GM18909 (cell line): ENCODE measurements around the gene PLEKHG4B.

Experiments
- ATAC-seq: cut with Tn5 transposase; IDR thresholded peaks from one replicate; pipeline ENCODE4 v1.9.1; 2021; ENCODE audit warnings: mild to moderate bottlenecking; ENCODE audit not compliant: unreplicated experiment, poor library complexity

PLEKHG4B gene

DNA sequence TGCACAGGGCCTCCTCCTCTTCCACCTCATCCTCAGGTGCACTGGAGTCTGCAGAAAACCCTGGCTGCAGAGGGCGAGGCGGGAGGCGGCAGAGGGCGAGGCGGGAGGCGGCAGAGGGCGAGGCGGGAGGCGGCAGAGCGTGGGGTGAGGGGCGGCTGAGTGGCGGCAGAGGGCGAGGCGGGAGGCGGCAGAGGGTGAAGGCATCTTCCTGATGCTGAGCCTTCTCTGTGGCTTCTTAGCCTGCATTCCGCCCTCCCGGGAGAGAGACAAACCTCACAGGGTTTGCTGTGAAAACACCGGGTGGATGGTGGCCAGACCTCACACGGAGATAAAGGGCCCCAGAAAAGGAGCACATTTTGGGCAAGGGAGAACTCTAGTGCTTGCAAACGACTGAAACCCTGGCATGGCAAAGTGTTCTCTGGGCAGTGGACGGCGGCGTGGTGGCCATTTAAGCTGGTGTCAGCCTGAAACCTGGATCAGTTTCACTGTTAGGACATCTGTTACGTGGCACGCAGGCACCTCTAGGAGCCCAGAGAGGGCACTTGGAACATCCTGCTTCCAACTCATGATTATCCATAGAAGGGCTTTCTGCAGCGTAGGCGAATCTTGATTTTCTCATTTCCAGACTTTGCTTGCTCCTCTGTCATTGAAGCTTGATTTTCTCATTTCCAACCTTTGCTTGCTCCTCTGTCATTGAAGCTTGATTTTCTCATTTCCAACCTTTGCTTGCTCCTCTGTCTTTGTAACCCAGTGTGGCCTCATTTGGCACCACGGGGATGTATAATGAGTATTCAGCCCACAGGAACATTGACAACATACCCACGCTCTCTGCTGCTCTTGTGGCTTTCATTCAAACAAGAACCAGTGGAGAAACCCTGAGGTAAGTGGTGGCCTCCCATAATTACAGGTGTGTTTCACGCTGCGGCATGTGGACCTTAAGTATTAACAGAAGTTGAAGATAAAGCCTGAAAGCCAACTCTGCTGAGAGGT is 16.3 kb upstream of the PLEKHG4B start:
- ATAC-seq = no peak

DNA sequence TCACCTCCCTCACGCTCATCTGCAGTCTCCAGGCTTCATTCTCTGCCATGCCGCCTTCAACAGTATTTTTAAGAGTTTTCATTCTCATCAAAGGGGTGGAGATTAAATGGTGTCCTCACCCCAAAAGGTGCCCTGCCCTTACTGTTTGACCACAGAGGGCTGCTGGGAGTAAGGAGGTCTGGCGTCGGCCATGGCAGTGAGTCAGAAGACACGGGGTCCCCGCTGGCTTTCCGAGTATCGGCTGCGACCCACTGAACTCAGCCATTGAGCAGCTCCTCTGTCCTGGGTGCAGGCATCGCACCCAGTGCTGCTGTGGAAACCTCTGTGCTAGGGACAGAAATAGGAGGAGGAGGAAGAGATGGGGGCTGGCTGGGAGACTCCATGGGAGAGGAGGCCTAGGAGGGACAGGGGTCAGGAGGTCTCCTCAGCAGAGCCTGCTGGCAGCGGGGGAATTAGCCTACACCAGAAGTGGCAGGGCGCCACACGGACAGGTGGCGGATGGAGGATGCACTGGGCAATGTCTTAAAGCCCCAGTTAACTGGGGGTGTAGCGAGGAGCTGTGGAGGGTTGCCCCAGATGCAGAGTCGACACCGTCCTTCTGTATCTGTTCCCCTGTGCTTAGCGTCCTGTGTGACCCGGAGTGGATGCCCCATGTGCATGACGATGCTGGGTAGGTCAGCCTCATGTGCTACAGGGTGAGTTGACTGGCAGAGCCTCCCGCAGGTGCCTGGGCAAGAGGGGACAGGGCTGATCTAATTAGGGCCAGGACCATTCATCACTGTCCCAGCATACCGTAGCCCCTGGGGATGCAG is 15.4 kb upstream of the PLEKHG4B start:
- ATAC-seq = no peak

DNA sequence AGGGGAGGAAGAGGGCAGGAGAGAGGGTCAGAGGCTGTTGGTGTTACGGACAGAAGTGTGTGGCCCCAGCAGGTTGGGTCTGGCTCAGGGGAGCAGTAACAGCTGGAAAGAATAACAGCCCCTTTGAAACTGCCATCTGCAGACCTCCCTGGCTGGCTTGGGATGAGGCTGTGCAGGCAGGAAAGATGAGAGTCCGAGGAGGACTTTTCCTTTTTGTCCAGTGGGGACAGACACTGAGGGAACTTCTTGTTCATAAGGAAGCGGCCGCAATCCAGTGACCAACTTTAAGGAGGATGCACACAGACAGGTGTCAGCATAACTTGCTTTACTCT is 14.8 kb upstream of the PLEKHG4B start:
- no peak for ATAC-seq

DNA sequence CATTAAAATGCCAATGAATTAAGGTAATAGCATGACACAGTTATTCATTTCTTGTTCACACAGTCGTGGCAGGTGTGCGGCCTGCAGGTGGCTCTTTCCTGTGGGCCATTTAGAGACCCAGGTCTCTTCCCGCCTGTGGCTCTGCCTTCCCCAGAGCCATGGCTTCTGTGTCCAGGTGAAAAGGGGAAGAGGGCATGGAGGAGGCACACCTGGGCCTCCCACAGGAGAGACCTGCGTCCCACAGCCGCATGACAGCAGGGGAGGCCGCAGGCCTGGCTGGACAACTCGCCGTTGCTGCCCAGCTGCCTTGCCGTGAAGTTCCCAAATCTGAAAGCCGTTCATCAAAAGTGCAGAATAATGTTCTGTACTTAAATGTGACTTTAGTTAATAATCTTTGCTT is 14.4 kb upstream of the PLEKHG4B start:
- no peak for ATAC-seq

DNA sequence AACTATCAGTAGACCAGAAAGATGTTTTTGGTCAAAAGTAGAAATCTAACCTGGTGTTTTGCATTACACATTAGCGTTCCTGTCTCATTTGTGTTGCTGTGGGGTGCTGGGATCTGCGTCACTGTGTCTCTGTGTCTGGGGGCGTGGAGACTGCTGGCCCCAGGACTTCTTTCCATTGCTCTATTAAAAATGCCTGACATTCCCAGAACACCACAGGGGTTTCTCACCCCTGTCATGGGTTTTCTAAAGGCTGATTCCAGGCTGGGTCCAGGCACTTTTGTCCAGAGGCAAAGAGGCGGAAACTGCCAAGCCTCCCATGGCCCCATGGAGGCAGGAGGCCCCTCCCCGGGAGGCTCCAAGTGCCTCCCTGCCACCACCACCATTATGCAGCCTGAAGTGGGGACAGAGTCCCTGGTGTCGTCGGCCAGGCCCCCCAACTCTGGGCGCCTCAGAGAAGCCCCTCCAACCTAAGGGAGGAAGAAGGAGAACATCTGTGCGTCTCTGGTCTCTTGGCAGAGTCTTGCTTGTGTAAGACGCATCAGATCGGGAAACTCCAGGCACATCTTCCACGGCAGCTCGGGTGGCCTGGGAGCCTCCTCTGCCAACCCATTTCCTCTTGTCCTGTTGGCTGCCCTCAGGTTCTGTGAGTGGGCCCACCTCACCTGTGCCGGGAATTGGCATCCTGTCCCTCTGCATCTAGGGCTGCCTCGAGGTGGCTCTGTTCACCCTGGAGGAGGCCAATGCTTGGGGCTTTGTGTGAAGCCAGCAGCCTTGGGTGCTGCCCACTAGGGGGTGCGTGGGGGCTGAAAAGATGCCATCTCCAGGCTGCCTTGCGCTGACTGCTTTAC is 13.8 kb upstream of the PLEKHG4B start:
- no peak for ATAC-seq

DNA sequence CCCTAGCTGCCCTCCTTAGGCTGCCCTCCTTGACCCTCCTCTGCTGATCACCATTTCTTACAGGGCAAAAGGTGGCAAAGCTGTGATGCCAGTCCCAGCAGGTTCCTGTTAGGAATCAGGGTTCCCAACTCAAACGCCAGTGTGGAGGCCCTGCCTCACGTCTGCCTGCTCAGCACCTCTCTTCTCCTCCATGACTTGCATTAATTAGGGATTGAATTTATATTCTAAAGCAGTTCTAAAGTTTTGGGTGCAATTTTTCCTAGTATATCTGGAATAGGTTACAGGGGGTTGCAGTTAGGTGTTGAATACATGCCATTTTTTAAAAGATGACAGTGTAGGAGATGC is 13.2 kb upstream of the PLEKHG4B start:
- no peak for ATAC-seq

DNA sequence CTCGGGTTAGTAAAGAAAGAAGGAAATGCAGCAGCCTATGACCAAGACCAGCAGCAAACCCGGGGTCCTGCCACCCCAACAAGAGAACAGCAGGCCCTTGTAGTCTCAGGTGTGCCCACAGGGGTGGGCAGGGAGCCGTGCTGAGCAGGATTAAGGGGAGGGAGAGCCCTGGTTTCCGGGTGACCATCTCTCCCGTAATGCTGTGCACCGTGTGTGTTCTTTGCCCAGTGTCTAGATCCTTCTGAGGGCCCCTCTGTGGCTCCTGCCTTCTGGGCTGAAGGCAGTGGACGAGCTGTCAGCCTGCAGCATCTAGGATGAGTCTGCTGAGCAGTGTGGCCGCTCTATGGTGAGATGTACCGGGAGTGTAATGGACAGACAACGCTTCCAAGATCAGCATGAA is 12.7 kb upstream of the PLEKHG4B start:
- ATAC-seq = no peak

DNA sequence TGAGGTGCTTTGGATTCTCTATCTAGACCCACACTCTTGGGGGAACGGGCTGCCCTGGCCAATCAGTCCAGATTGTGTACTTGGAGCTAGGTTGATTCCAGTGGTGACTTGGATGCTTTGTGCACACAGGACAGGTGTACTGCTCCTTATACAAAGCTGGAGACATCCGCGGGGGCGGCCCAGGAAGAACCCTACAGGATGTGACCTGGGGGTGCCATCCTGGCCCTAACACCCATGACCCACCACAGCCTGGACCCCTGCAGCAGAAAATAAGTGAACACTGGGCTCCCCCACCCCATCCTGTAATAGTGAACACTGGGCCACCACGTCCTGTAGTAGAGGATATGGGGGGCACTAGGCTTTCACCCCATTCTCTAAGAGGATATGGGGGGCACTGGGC is 12.1 kb upstream of the PLEKHG4B start:
- ATAC-seq = no peak

DNA sequence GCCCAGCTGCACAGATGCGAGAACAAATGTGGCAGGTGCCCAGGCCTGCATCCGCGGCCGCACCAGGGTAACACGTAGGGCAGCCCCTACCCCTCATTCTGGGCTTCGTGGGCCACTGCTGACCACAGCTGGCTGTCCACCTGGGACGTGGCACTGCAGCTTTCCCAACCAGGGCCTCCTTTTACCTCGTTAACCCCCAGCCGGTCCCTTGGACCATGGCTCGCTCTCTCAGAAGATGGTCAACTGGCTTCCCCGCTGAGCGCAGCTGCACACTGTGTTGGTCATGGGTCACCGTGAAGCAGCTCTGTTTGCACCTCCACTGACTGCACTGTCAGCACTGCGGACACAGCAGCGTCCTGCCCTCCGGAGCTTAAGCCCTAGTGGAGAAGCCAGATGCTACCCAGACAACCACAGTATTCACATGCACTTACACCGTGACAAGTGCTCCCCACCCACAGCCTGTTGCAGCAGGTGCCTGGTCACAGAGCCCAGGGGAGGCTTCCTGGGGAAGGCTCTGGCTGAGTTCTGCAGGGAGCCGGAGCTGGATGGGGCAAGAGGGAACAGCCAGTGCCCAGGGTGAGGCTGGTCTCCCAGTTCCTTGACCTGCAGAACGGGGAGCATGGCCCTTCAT is 10.5 kb upstream of the PLEKHG4B start:
- no peak for ATAC-seq

DNA sequence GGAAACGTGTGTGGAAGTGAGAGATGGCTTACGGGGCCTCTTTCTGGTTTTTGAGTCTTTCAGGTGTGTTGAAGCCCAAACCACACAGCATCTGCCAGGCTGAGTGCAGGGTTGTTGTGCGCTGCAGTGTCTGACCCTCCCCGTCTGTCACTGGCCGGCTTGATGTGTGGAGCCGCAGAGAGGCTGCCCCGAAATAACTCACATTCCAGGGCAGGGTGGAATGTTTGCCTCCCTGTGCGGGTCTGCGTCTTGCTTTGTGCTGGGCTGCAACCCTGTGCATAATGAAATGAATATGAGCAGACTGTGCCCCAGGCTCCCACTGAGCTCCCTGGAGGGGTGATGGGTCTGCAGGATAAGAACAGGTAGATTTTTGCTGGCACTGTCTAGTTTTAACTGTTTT is 9.9 kb upstream of the PLEKHG4B start:
- no peak for ATAC-seq

DNA sequence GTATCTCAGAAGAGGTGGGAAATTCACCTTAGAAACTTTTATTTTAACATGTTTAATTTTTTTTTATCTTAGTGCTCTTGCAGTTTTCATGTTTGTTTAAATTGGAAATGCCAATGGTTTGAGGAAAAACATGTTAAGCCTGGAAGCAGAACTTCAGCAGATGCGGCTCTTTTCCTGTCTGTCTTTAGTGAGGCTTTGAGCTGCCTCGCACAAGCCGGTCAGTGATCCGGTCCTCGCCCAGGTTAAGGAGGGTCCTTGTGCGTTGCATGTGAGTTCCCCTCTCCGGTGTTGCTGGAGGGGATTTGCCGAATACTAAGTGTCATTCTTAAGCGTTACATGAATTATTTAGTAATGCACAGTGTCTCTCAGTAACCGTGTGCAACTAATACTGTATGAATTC is 9.4 kb upstream of the PLEKHG4B start:
- ATAC-seq = no peak

DNA sequence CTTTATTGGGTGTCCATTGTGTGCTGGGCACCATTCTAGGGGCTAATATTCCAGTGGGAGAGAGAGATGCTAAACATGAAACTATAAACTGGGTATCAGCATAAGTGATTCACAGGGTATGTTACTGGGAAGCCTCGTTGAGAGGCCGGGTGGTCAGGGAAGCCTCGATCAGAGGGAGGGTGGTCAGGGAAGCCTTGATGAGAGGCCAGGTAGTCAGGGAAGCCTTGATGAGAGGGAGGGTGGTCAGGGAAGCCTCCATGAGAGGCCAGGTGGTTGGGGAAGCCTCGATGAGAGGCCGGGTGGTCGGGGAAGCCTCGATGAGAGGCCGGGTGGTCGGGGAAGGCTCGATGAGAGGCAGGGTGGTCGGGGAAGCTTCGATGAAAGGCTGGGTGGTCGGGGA is 8.9 kb upstream of the PLEKHG4B start:
- ATAC-seq = no peak

DNA sequence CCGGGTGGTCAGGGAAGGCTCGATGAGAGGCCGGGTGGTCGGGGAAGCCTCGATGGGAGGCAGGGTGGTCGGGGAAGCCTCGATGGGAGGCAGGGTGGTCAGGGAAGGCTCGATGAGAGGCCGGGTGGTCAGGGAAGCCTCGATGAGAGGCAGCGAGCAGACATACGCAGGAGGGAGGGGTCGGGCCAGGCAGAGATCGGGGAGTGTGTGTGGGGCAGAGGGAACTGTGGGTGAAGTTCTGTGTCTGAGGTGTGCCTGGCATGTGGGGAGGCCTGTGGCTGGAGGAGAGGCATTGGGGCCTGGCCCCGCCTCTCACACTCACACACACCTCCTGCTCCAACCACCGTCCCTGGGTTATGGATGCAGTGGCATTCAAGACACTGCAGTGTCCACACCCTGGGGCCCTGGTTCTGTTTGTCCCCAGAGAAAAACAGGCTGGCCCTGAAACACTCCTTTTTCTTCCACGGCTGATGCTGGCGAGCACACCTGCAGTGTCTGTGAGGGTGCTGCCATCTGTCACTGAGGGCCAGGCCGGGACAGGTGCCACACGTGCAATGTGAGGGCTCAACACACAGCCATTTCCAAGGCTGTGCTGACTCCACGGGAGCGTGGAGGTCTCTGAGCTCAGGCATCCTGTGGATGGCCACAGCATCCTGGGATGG is 6.5 kb upstream of the PLEKHG4B start:
- no peak for ATAC-seq

DNA sequence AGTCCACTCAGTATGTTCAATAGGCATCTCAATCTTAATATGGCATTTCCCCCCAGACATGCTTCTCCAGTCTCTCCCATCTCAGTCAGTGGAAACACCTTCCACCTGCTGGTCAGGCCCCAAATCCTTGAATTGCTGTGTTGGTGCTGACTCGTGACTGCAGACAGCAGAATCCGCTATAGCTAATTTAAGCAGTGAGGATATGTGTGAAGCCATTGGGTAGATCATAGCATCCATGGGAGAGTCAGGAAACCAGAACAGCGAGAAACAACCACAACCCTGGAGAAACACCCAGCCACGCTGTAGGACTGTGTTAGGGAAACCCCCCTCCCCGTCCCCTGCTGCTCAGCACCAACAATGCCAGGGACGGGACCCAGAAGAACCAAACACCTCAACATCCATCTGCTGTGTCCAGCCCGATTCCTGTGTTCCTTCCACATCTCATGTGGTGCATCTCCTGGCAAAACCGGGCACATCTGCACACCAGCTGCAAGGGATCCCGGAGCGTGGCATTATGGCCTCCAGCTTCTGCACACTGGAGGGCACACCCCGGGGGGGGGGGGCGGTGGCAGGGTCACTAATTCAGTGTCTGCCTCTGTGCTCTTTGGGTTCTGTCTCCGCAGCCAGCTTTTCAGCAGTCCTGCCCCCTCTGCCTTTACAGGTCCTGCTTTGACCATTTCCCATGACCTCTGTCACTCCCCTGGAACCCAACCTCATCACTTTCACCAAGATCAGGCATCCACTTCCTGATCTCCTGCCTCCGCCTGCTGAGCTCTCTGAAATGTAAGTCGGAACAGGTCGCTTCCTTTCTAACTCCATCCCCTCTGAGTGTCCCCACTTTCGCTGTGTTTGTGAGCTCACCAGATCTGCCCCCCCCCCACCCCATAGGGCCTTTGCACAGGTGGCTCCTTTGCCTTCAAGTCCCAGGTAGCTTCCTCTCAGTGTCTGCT is 2.4 kb upstream of the PLEKHG4B start:
- ATAC-seq = no peak

DNA sequence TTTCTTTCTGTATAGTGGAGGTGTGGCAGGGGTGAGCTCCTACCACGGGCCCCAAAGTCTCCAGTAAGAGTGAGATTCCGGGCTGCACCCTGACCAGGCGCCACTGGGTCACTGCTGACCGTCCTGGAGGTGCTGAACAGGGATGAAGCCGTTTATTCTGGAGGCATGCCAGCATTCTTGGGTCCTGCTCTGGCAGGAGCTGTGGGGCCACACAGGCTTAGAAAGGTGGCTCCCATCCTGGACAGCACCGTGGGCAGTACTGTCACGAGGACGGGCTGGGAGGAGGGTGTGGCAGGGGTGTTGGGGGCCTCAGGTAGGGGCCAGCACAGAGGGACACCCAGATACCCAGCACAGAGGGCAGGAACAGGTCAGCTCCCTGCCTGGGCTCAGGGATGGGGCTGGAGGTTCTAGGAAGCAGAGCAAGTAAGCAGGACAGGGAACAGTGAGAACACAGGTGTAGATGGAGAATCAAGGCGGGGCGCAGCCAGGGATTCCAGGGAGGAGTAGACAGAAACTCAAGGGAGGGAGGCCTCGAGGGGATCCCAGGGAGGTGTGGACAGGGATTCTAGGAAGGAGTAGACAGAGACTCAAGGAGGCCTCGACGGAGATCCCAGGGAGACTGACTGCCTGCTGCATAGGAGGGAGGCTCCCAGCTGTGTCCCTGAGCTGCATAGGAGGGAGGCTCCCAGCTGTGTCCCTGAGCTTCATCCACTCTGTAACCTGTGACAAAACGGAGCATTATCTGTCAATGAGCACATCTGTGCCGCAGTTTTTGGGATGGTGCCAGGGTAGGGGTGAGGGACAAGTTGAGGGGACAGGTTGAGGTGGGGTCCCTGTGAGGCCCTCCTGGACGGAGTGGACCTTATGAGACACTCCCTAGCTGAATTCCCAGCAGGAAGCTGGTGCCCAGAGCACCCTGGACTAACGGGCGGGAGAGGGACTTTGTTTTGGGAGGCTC is 1.1 kb upstream of the PLEKHG4B start:
- no peak for ATAC-seq

DNA sequence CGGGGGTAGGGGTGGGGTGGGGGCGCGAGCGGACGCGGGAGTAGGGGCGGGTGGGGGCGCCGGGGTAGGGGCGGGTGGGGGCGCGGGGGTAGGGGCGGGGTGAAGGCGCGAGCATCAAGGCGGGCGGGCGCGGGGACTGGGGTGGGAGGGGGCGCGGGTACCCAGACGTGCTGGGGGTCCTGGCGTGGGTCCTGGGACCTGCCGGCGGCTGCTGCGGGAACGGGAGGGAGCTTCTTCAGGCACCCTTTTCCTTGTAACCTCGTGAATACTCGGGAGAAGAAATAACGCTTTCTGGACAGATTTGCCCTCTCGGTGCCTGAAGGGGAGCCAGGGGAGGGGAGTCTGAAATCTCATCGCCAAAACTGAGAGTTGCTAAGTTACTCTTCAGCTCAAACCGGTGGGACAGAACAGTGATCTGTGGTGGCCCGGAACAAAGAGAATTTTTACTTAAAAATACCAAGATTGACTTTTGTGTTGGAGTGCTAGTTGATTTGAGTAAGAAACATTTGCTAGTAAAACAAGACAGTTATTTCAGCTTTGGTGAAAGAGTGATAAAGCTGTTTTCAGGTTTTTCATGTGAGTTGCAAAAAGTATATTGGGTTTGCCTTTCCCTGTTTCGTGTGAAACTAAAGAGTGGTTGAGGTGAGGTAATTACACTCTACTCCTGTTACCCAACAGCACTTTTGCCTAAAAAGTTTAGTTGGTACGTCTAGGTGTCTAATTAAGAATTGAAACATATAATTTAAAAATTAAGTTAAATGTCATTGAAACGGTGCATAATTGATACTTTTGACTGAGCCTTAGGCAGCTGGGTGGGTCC is 643 bp downstream of the PLEKHG4B start:
- ATAC-seq = no peak
